Muscle of arm (tissue), 12 donors: Measurements from ENCODE around the gene HACD2. TPM values are rescaled to one million over a fixed set of nuclear protein-coding genes. Genes with fewer than 3 reads are reported as not detected.
A peak's percentile ranks its signal among the peaks of the same experiment; 100 is the strongest.

Experiments used
- DNase-seq: peaks from one replicate; pipeline ENCODE4 v3.0.0-alpha.2; 2013
- polyA plus RNA-seq, 12 donors: library from polyadenylated mRNA; unstranded; fragments of 120-200 nt; gene quantifications; one replicate each; pipeline ENCODE4 v1.2.1, GENCODE V29; 2013; ENCODE audit not compliant: insufficient read length in 12 of 12

Gene HACD2
- polyA plus RNA-seq, 12 donors: 10.3 to 27.5 (median 14.2) TPM; not detected in 1

DNA sequence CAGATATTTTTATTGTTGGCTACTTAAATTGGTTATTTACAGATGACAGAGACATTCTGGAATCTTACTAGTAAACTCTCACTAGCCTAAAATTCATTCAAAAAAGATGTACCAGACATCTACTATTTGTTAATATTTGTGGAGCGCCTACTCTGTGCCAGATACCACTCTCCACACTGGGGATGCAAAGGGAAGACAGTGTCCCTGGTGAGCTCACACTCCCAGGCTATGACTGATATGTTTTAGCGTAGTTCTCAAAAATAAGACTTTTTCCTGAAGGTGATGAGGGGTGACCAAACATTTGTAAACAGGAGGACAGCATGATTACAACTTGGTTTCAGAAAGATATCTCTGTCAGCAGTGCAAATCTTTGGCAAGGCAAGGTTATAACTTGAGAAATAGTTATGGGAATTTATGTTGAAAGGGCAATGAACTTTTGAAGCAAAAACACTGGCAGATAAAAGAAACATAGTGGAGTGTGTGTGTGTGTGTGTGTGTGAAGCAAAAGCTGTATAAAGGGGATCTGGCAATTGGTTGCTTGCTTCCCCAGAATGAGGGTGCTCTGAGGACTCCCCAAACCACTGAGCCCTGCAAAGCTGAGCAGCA is 51.2 kb downstream of the HACD2 start:
- no peak for DNase-seq

DNA sequence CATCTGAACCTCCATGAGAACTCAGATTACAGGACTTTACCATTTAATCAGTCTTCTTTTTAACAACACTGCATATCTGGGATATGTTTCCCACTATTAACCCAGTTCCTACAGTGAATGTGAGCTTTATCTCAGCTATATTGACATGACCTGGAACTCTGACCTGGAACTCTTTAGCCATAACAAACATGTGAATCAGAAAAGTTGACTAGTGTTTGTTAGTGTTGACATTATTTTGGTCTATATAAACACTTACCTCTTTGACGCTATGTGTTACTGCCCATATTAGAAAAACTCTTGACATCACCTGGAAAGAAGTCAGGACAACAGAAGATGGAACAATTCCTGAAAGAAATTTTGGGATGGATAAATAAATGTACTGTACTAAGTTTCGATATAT is 56.7 kb downstream of the HACD2 start:
- DNase-seq: no peak

- no peak for DNase-seq
These were observed 57.8 kb downstream of the HACD2 start for GRCh38 chr3:123527046-123527445.

DNA sequence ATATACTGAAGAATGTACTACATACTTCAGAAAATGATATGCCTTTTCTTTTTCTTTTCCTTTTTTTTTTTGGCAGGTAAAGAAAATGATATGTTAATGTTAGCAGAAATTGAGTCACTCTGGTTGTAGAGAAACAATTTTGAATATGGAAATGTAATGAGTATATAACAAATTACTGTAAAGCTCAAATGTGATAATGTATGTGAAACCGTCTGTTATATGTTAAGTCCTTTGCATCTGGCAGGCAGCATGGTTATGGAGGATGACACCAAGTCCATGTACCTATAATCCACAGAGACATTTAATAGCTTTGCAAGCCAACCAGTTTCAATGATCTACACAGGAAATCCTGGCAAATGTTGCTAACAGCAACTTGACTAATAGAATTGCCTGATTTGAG is 58.4 kb downstream of the HACD2 start:
- DNase-seq: no peak

GRCh38 chr3:123525433-123525832 is 59.4 kb downstream of the HACD2 start:
- no peak for DNase-seq

GRCh38 chr3:123524981-123525380 is 59.9 kb downstream of the HACD2 start:
- no peak for DNase-seq

GRCh38 chr3:123523023-123523412 is 61.8 kb downstream of the HACD2 start:
- no peak for DNase-seq

- no peak for DNase-seq
These were observed 62.4 kb downstream of the HACD2 start for GRCh38 chr3:123522320-123523022.

GRCh38 chr3:123521179-123521969 is 63.5 kb downstream of the HACD2 start:
- peak; percentile 25 for DNase-seq

- no peak for DNase-seq
These were observed 64.2 kb downstream of the HACD2 start for GRCh38 chr3:123520656-123521055.

- DNase-seq: no peak
These were observed 65.9 kb downstream of the HACD2 start for GRCh38 chr3:123518892-123519485.

- DNase-seq: no peak
These were observed 73.1 kb downstream of the HACD2 start for GRCh38 chr3:123511726-123512125.

- DNase-seq: no peak
These were observed 73.8 kb downstream of the HACD2 start for GRCh38 chr3:123511084-123511483.

- DNase-seq: no peak
These were observed 76.7 kb downstream of the HACD2 start for GRCh38 chr3:123508178-123508577.

DNA sequence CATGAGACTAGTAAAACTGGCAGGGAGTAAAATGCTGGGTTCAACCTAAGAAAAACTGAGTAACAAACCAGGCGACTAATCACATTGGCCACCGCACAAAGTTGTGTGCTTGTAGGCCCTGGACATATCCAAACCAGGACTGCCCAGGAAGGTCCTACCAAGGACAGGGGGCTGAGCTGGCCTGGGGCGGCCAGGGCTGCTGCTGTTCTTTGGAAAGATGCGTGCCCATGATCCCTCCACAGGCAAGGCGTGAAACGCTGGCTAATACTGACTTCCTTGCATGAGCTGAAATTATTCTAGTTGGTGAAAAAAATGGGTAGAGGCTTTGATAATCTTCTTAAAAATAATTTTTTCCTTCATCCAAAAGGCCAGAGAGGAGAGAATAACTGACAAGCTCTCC is 79.0 kb downstream of the HACD2 start:
- DNase-seq: no peak

DNA sequence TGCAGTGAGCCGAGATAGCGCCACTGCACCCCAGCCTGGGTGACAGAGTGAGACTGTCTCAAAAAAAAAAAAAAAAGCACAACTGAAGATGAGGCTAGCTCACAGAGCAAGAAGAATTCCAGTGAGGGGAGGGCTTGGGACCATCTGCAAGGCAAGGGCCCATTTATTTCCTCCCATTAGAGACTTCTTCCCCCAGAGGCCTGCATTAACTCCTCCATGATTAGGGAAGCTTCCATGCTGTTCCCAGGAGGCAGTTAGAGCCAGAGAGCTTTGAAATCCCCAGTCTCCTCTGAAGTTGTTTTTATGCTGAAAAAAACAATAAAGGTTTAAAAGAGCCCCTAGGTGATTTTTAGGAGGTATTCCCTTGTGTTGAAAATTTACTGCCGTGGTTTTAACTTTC is 81.7 kb downstream of the HACD2 start:
- DNase-seq: no peak

DNA sequence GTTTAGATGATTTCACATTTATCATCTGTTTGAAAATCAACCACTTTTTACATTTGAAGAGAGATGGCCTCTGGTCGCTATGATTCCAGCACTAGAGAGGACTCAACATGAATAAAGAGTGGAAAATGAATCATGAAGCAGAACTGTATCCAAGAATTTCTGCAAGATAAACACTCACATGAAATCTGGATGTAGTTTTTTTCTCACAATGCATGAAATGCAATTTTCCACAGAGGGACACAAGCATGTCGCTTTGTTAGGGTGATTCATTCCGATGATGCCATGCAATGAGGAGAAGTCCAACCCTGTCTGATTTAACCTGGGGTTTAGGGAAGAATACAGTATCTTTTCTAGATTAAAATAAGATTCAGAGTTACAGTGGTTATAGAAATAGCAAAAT is 85.5 kb downstream of the HACD2 start:
- DNase-seq: no peak

DNA sequence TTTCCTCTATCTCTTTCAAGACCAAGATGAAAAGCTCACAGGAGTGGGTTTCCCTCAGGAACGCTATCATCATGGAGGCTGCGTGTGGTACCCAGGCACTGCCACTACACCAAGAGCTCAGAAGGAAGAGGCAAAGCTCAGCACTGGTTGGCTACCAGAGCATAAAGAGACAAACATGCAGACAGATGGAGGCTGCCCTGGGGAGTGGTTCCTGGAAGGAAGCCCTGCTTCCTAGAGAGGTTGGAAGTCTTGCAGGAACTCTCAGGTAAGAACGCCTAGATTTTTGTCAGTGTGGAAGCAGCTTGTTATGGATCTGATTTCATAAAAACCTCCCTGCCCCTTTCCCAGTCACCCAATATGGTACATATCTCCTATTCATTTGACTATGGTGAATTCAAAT is 86.1 kb downstream of the HACD2 start:
- DNase-seq: no peak

- no peak for DNase-seq
These were observed 90.9 kb downstream of the HACD2 start for GRCh38 chr3:123493912-123494311.

DNA sequence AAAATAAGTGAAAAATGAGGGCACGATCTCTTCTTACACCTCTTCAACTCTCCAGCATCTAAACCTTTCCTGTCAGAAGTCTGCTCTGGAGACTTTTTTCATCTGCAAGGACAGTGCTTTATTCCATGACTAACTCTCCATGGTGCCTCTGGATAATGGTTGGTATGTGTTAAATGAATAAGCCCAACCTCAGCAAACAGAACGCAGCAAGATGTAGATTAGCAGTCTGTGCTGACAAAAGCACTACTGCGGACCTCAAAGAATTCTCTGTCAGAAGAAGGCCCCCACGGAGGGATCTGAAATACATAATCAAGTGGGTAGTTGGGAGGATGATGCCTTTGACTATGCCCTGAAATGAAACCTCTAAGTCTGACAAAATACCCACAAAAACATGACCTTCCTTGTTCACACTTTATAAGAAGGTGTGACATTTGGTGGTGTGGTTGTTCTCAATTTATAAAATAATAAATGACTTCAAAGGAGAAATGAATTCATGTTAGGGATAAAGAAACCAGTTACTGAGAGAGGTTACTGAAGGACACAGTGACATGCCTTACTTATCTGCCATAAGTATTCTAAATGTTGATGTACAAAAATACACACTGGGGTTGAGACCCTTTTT is 92.8 kb downstream of the HACD2 start:
- DNase-seq: no peak

DNA sequence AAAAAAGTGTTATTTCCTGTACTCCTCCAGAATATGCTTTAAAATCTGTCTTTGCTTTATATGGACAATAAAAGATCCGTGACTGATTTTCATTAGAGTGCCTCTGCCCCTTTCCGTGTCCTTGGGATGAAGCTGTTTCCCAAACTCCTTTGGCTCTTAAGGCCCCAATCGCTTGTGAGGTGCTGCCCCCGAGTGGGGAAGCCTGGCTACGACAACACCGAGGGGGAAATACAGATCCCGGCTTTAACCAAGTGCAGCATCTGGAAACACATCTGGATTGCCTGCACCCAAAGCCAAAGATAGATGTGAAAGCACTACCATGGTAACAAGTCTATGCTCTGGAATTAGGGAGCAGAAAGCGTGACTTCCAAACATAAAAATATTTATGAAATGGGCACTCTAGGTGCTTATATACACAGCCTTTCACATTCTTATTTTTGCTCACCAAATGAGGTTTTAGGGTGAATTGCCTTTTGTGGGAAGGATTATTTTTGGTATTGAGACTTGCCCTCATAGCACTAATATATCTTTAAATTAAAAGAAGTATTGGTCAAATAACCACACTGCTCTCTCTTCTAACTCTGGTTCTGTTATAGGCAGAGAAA is 95.4 kb downstream of the HACD2 start:
- peak; percentile 80 for DNase-seq
